GM23338 (cell line): ENCODE measurements around the gene BOD1. TPM values are rescaled to one million over a fixed set of nuclear protein-coding genes. Genes with fewer than 3 reads are reported as not detected.

ENCODE experiments used
- CTCF ChIP-seq, 2 experiments: fragments of 200-600 bp in 1 of 2; sonication (generic) in 1 of 2; conservative IDR thresholded peaks; 2 replicates each; pipeline versions ENCODE4 v1.5.1 to v1.6.1; 2016 to 2017; ENCODE audit warnings: antibody characterized with exemption in 2 of 2, low read depth in 2 of 2, mild to moderate bottlenecking in 2 of 2, moderate library complexity in 1 of 2
- ETS1 ChIP-seq: IDR thresholded peaks from 2 replicates; pipeline ENCODE4 v1.6.1; 2016; ENCODE audit warnings: antibody characterized with exemption
- EZH2 ChIP-seq: fragments of 200-600 bp; sonication (generic); IDR thresholded peaks from one replicate; pipeline ENCODE4 v1.8.0; 2017; ENCODE audit warnings: antibody characterized with exemption, mild to moderate bottlenecking, low read depth; ENCODE audit not compliant: unreplicated experiment
- JUNB ChIP-seq: IDR thresholded peaks from one replicate; pipeline ENCODE4 v1.6.1; 2016; ENCODE audit warnings: antibody characterized with exemption; ENCODE audit not compliant: unreplicated experiment
- NANOG ChIP-seq: IDR thresholded peaks from 2 replicates; pipeline ENCODE4 v1.6.1; 2016; ENCODE audit warnings: antibody characterized with exemption, borderline replicate concordance
- polyA plus RNA-seq: library from polyadenylated mRNA; unstranded; fragments of >200 nt; fragmentation: Nextera tagmentation; extraction: Ambion mirVana; gene quantifications from 2 replicates; pipeline ENCODE4 v1.2.1, GENCODE V29; 2016
- total RNA-seq: library from RNA; depleted of rRNA; stranded (reverse); fragments of >200 nt; shearing (Covaris generic); gene quantifications from 2 replicates; pipeline ENCODE4 v1.2.3, GENCODE V29; 2014
- TF ChIP-seq, protein P1 (sequence below): fragments of 250-450 bp; sonication (Bioruptor Pico); IDR thresholded peaks from 2 replicates; pipeline ENCODE4 v1.5.0; 2020; ENCODE audit warnings: mild to moderate bottlenecking, moderate library complexity

The BOD1 gene
- total and polyA plus RNA-seq, 2 experiments from 2014 or later: 94.7 to 141 TPM

GRCh38 chr5:173623296-173623771 lies 6.9 kb upstream of the BOD1 start (continued):
- TF ChIP-seq, protein P1, sequence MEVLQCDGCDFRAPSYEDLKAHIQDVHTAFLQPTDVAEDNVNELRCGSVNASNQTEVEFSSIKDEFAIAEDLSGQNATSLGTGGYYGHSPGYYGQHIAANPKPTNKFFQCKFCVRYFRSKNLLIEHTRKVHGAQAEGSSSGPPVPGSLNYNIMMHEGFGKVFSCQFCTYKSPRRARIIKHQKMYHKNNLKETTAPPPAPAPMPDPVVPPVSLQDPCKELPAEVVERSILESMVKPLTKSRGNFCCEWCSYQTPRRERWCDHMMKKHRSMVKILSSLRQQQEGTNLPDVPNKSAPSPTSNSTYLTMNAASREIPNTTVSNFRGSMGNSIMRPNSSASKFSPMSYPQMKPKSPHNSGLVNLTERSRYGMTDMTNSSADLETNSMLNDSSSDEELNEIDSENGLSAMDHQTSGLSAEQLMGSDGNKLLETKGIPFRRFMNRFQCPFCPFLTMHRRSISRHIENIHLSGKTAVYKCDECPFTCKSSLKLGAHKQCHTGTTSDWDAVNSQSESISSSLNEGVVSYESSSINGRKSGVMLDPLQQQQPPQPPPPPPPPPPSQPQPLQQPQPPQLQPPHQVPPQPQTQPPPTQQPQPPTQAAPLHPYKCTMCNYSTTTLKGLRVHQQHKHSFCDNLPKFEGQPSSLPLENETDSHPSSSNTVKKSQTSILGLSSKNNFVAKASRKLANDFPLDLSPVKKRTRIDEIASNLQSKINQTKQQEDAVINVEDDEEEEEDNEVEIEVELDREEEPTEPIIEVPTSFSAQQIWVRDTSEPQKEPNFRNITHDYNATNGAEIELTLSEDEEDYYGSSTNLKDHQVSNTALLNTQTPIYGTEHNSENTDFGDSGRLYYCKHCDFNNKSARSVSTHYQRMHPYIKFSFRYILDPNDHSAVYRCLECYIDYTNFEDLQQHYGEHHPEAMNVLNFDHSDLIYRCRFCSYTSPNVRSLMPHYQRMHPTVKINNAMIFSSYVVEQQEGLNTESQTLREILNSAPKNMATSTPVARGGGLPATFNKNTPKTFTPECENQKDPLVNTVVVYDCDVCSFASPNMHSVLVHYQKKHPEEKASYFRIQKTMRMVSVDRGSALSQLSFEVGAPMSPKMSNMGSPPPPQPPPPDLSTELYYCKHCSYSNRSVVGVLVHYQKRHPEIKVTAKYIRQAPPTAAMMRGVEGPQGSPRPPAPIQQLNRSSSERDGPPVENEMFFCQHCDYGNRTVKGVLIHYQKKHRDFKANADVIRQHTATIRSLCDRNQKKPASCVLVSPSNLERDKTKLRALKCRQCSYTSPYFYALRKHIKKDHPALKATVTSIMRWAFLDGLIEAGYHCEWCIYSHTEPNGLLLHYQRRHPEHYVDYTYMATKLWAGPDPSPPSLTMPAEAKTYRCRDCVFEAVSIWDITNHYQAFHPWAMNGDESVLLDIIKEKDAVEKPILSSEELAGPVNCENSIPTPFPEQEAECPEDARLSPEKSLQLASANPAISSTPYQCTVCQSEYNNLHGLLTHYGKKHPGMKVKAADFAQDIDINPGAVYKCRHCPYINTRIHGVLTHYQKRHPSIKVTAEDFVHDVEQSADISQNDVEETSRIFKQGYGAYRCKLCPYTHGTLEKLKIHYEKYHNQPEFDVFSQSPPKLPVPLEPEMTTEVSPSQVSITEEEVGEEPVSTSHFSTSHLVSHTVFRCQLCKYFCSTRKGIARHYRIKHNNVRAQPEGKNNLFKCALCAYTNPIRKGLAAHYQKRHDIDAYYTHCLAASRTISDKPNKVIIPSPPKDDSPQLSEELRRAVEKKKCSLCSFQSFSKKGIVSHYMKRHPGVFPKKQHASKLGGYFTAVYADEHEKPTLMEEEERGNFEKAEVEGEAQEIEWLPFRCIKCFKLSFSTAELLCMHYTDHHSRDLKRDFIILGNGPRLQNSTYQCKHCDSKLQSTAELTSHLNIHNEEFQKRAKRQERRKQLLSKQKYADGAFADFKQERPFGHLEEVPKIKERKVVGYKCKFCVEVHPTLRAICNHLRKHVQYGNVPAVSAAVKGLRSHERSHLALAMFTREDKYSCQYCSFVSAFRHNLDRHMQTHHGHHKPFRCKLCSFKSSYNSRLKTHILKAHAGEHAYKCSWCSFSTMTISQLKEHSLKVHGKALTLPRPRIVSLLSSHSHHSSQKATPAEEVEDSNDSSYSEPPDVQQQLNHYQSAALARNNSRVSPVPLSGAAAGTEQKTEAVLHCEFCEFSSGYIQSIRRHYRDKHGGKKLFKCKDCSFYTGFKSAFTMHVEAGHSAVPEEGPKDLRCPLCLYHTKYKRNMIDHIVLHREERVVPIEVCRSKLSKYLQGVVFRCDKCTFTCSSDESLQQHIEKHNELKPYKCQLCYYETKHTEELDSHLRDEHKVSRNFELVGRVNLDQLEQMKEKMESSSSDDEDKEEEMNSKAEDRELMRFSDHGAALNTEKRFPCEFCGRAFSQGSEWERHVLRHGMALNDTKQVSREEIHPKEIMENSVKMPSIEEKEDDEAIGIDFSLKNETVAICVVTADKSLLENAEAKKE: no peak
- TF ChIP-seq EZH2 (no peak), JUNB (no peak), NANOG (no peak), ETS1 (no peak), CTCF (conservative IDR thresholded peaks at IDR 0.05; ENCODE audit: low read depth in 2 of 2) (no peak)
